HL-60 (cell line): Measurements from ENCODE around the gene ATP1A1.

Experiments used
- DNase-seq, 2 experiments: peaks; one replicate each; pipeline ENCODE4 v3.0.0-alpha.2; 2010 to 2020; ENCODE audit warnings: low read depth in 1 of 2, low spot score in 1 of 2
- H3K27ac ChIP-seq: fragments of 250-450 bp; sonication (Bioruptor Pico); replicated peaks from 2 replicates; pipeline ENCODE4 v1.5.1; 2020; ENCODE audit warnings: mild to moderate bottlenecking, moderate library complexity
- H3K27me3 ChIP-seq: fragments of 250-450 bp; sonication (Bioruptor Pico); 2 replicates; pipeline ENCODE4 v1.5.1; 2021; ENCODE audit warnings: mild to moderate bottlenecking, moderate library complexity; ENCODE audit not compliant: insufficient read depth, poor library complexity, severe bottlenecking
- H3K4me3 ChIP-seq: replicated peaks from 2 replicates; pipeline ENCODE4 v1.5.1; 2011; ENCODE audit warnings: mild to moderate bottlenecking, control low read depth, low read length; ENCODE audit not compliant: insufficient read depth
- GABPA ChIP-seq: IDR thresholded peaks from 2 replicates; pipeline ENCODE4 v1.6.1; 2012; ENCODE audit warnings: low read depth
- POLR2AphosphoS5 ChIP-seq: IDR thresholded peaks from 2 replicates; pipeline ENCODE4 v1.6.1; 2012; ENCODE audit warnings: low read depth
- SPI1 ChIP-seq: IDR thresholded peaks from 2 replicates; pipeline ENCODE4 v1.6.1; 2012; ENCODE audit warnings: low read depth, mild to moderate bottlenecking, borderline replicate concordance
- TF ChIP-seq, protein P1 (sequence below): IDR thresholded peaks from 2 replicates; pipeline ENCODE4 v1.6.1; 2012; ENCODE audit warnings: low read depth; ENCODE audit not compliant: insufficient replicate concordance
- TF ChIP-seq, protein P2 (sequence below): IDR thresholded peaks from one replicate; pipeline ENCODE4 v1.5.1; 2011; ENCODE audit warnings: low read length, control low read depth, inconsistent platforms; ENCODE audit not compliant: insufficient read depth

ATP1A1 gene

DNA sequence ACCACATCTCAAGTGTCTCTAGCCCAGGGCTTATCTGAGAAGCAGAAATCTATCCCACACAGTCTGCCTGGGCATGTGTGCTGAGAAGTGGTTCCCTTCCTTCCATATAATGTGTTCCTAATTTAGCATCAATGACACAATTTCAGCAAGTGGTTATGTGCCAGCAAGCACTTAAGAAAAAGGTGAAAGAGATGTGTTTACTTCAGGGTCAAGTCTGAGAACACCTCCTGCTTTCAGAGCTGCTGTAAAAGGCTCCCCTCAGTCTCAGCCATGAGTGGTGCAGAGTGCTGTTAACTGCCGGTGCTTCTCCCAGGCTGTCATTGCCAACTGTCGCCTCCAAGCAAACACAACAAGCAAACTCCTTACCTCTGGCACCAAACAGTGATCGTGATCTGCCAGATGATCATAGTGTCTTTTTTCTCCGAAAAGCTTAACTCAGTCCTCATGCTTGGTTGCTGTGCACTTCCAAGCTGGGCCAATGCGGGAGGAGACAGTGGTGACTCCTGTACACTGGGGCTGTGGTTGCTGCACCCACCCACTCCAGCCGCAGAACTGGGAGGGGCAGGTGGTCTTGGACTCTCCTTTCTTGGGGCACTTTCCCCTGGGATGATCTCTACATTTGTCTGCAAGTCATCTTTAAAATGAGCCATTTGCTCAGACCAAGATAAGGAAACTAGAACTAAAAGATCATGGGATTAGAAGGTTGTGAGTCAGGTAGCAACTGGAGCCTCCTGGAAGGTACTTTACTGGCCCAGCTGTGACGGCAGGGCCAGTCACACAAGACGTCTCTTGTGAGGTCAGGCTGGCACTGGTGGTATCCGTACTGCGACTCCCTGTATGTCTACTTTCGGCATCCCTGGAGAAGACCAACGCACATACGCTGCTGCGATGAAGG lies 32.4 kb downstream of the ATP1A1 start:
- no peak overlapping the region for H3K4me3 ChIP-seq
- TF ChIP-seq, protein P1, sequence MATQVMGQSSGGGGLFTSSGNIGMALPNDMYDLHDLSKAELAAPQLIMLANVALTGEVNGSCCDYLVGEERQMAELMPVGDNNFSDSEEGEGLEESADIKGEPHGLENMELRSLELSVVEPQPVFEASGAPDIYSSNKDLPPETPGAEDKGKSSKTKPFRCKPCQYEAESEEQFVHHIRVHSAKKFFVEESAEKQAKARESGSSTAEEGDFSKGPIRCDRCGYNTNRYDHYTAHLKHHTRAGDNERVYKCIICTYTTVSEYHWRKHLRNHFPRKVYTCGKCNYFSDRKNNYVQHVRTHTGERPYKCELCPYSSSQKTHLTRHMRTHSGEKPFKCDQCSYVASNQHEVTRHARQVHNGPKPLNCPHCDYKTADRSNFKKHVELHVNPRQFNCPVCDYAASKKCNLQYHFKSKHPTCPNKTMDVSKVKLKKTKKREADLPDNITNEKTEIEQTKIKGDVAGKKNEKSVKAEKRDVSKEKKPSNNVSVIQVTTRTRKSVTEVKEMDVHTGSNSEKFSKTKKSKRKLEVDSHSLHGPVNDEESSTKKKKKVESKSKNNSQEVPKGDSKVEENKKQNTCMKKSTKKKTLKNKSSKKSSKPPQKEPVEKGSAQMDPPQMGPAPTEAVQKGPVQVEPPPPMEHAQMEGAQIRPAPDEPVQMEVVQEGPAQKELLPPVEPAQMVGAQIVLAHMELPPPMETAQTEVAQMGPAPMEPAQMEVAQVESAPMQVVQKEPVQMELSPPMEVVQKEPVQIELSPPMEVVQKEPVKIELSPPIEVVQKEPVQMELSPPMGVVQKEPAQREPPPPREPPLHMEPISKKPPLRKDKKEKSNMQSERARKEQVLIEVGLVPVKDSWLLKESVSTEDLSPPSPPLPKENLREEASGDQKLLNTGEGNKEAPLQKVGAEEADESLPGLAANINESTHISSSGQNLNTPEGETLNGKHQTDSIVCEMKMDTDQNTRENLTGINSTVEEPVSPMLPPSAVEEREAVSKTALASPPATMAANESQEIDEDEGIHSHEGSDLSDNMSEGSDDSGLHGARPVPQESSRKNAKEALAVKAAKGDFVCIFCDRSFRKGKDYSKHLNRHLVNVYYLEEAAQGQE, result no peak
- no peak; the same call in 1 of the 2 replicates for TF ChIP-seq POLR2AphosphoS5
- no peak for TF ChIP-seq SPI1
- TF ChIP-seq, protein P2, sequence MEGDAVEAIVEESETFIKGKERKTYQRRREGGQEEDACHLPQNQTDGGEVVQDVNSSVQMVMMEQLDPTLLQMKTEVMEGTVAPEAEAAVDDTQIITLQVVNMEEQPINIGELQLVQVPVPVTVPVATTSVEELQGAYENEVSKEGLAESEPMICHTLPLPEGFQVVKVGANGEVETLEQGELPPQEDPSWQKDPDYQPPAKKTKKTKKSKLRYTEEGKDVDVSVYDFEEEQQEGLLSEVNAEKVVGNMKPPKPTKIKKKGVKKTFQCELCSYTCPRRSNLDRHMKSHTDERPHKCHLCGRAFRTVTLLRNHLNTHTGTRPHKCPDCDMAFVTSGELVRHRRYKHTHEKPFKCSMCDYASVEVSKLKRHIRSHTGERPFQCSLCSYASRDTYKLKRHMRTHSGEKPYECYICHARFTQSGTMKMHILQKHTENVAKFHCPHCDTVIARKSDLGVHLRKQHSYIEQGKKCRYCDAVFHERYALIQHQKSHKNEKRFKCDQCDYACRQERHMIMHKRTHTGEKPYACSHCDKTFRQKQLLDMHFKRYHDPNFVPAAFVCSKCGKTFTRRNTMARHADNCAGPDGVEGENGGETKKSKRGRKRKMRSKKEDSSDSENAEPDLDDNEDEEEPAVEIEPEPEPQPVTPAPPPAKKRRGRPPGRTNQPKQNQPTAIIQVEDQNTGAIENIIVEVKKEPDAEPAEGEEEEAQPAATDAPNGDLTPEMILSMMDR, result no peak
- TF ChIP-seq GABPA, result no peak
- no peak overlapping the region for H3K27ac ChIP-seq
- H3K27me3 ChIP-seq, result no peaks in the 10 kb centered on the region
- DNase-seq, result no peak

DNA sequence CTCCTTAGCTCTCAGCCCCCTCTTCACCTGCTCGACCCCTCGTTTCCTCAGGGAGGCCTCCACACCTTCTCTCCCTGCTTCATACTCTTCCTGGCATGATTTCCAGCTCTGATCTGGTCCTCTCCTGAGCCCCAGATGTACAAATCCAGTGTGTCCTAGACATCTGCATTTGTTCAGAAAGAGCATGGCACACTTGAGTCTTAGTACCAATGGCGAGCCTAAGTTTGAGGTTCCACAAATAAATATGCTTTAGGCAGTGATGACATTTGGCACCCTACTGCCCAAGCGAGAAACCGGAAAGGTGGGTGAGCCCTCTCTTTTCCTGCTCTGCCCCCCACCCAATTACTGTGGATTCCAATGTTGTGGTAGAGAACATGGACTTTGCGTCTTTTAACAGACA lies 34.0 kb downstream of the ATP1A1 start:
- no peak for DNase-seq
- no peak overlapping the region for H3K4me3 ChIP-seq
- no peak overlapping the region for H3K27ac ChIP-seq
- TF ChIP-seq POLR2AphosphoS5, result no peak
- no peak for TF ChIP-seq GABPA
- TF ChIP-seq, protein P2, result no peak
- TF ChIP-seq SPI1, result no peak
- TF ChIP-seq, protein P1, result no peak
- no peaks in the 10 kb centered on the region for H3K27me3 ChIP-seq

DNA sequence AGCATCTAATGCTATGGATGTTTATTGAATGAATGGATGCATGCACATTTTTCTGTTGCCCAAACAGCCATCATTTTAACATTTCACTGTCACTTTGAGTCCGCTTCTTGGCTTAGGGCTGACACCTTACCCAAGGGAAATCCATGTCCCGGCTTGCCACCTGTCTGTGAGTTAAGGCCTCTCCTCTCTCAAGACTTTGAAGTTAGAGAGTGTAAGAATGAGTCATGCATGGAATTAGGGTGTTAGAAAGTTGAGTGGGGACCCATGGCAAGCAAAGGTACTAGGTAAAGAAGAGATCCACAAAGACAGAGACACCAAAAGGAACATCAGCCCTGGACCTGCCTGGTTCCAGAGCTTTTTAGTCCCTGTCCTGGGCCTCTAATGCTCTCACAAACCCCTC lies 35.1 kb downstream of the ATP1A1 start:
- no peak overlapping the region for H3K4me3 ChIP-seq
- no peaks in the 10 kb centered on the region for H3K27me3 ChIP-seq
- H3K27ac ChIP-seq, result no peak overlapping the region
- no peak for DNase-seq
- TF ChIP-seq, protein P2, result no peak
- TF ChIP-seq GABPA, result no peak
- TF ChIP-seq, protein P1, result no peak
- TF ChIP-seq POLR2AphosphoS5, result no peak
- TF ChIP-seq SPI1, result no peak
